Left ventricle myocardium inferior (tissue), 1 donor: Measurements from ENCODE around the gene ST7. TPM values are rescaled to one million over a fixed set of nuclear protein-coding genes. Genes with fewer than 3 reads are reported as not detected.

ENCODE experiments used
- DNase-seq: peaks from one replicate; pipeline ENCODE4 v3.0.0-alpha.2; 2020
- H3K27ac ChIP-seq: fragments of 200-600 bp; replicated peaks from 2 replicates; pipeline ENCODE4 v1.8.0; 2021
- H3K27me3 ChIP-seq: fragments of 200-600 bp; 2 replicates; pipeline ENCODE4 v1.8.0; 2021; ENCODE audit warnings: low read depth
- H3K36me3 ChIP-seq: fragments of 200-600 bp; 2 replicates; pipeline ENCODE4 v1.8.0; 2021
- H3K4me1 ChIP-seq: fragments of 200-600 bp; 2 replicates; pipeline ENCODE4 v1.8.0; 2021
- H3K4me3 ChIP-seq: fragments of 200-600 bp; 2 replicates; pipeline ENCODE4 v1.8.0; 2021; ENCODE audit warnings: mild to moderate bottlenecking, moderate library complexity
- H3K9me3 ChIP-seq: fragments of 200-600 bp; replicated peaks from 2 replicates; pipeline ENCODE4 v1.8.0; 2021
- CTCF ChIP-seq: fragments of 200-600 bp; IDR thresholded peaks from 2 replicates; pipeline ENCODE4 v1.8.0; 2021; ENCODE audit warnings: antibody characterized with exemption, mild to moderate bottlenecking, borderline replicate concordance
- intact Hi-C: fragments of 100-400 bp; cut with micrococcal nuclease; formaldehyde crosslinking; loops from one replicate; pipeline ENCODE4 v1.11.0; 2022
- long read RNA-seq: library from polyadenylated mRNA; unstranded; transcript quantifications from one replicate; pipeline ENCODE4 v2.0.0, GENCODE V29; 2021
- total RNA-seq: library from RNA; stranded (reverse); fragmentation: NEBNext Ultra II Directional; extraction: Animal tissue kit (Norgen Biotek cat#: 25700); gene quantifications from one replicate; pipeline ENCODE4 v1.2.1, GENCODE V29; 2021
- donor health status: DM: no; HTN: yes; CAD: no; lungs with severe emphysema.

ST7 gene
- 28.5 TPM for total RNA-seq
- long read RNA-seq, transcript ST7-202 (16 exons, 2,142 nt), result minor isoform, 6 of 30 reads
- long read RNA-seq, transcript ST7-208 (15 exons, 2,110 nt), result major isoform, 8 of 30 reads
- long read RNA-seq, partial matches to known transcripts, result 4 of 30 reads
- long read RNA-seq, other reads (novel, unspliced or antisense), result 11 of 30 reads

DNA sequence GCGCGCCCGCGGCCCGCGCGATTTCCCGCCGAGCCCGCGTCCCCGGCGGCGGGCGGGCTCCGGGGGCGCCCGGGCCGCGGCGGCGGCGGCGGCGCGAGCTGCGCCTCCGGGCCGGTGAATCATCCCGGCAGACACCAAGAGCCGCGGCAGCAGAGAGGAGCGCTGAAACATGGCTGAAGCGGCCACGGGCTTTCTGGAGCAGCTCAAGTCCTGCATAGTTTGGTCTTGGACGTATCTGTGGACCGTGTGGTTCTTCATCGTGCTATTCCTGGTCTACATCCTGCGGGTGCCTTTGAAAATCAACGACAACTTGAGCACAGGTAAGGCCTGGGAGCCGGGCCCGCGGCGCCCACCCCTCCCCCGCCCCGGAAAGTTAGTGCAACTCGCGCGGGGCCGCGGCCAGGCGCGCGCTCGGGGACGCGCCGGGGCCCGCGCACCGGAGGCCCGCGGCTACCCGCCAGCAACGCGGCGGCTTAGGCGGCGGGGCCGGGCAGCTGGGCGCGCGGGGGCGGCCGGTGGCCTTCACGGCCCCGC, at the start of gene ST7:
Gene ST7, plus strand, starts transcription at position 130 of the 534 bp plus-strand sequence. Its CDS starts 40 bp downstream, at position 170.
- intact Hi-C loops, result no loop called here
- H3K27ac ChIP-seq, result peak within 1 kb of the TSS; percentile 100
- TF ChIP-seq CTCF, result no peak
- DNase-seq, result peak; percentile 51
- H3K4me3 ChIP-seq, result peak within 1 kb of the TSS; percentile 92
- H3K27me3 ChIP-seq, result no peaks in the 10 kb centered on the region
- H3K36me3 ChIP-seq, result no peaks in the 10 kb centered on the region
- H3K9me3 ChIP-seq, result no peaks in the 10 kb centered on the region
- peaks cover 57% of the 10 kb centered on the region for H3K4me1 ChIP-seq

DNA sequence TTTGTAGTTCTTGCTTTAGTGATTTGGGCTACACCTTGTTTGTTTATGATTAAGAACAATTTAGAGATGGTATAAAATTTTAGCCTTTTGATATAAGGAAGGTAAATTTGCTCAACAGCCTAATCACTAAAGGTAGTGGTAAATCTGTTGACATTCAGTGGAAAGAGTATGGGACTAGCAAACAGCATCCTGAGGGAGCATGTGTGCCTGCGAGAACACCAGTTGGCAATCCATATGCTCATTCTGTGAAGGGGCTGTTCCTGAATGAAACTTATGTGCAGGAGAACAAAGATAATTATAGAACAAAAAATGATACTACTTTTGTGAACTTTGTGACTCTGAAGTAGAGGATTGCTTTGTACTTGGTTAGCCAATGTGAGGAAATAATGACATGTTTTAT, 46.9 kb upstream of the ST7 start:
- Histone ChIP-seq H3K36me3 (peaks cover 55% of the 10 kb centered on the region), H3K4me1 (peaks cover 41% of the 10 kb centered on the region), H3K4me3 (no peak overlapping the region), H3K27ac (no peak overlapping the region), H3K27me3 (no peaks in the 10 kb centered on the region), H3K9me3 (no peaks in the 10 kb centered on the region)
- intact Hi-C loops, result no loop called here
- TF ChIP-seq CTCF, result no peak
- DNase-seq, result no peak

DNA sequence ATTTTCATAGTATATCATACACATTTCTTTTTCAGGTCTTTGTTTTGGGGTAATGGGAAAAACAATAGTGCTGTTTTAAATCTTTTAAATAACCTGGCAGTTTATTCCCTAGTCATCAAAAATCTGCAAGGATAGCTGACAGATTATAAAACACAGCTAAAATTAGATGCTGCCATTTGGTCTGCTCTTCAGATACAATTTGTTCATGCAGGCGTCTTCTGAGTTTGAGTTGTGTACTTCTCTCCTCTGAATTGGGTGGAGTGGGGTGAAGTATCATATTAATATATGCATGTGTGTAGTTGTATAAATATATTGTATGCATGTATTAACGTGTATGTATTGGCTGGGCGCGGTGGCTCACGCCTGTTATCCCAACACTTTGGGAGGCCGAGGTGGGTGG, 42.9 kb upstream of the ST7 start:
- Histone ChIP-seq H3K4me3 (no peak overlapping the region), H3K9me3 (peaks cover 5% of the 10 kb centered on the region), H3K4me1 (peaks cover 47% of the 10 kb centered on the region), H3K27ac (peak overlapping the region; percentile 49), H3K36me3 (peaks cover 74% of the 10 kb centered on the region), H3K27me3 (no peaks in the 10 kb centered on the region)
- no peak for TF ChIP-seq CTCF
- intact Hi-C loops, result no loop called here
- DNase-seq, result no peak

DNA sequence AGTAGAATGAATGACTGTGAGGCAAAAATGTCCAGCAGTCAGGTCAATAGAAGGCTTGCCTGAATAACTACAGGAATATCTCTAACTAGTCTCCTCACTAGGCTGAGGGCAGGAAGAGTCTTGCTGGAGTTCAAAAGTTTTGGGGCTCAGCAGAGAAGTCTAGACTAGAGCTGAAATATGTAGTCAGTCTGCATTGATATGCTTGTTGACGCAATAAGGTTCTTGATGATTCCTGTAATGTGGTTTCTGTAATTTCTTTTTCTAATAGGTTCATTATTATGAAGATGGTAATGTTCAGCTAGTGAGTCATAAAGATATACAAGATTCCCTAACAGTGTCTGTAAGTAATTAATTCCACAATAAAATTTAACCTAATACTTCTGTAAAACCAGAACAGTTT, 41.5 kb upstream of the ST7 start:
- intact Hi-C loops, result no loop called here
- no peak for TF ChIP-seq CTCF
- Histone ChIP-seq H3K9me3 (peaks cover 5% of the 10 kb centered on the region), H3K4me1 (peaks cover 38% of the 10 kb centered on the region), H3K27me3 (no peaks in the 10 kb centered on the region), H3K4me3 (no peak overlapping the region), H3K27ac (peak overlapping the region; percentile 49), H3K36me3 (peaks cover 79% of the 10 kb centered on the region)
- no peak for DNase-seq

DNA sequence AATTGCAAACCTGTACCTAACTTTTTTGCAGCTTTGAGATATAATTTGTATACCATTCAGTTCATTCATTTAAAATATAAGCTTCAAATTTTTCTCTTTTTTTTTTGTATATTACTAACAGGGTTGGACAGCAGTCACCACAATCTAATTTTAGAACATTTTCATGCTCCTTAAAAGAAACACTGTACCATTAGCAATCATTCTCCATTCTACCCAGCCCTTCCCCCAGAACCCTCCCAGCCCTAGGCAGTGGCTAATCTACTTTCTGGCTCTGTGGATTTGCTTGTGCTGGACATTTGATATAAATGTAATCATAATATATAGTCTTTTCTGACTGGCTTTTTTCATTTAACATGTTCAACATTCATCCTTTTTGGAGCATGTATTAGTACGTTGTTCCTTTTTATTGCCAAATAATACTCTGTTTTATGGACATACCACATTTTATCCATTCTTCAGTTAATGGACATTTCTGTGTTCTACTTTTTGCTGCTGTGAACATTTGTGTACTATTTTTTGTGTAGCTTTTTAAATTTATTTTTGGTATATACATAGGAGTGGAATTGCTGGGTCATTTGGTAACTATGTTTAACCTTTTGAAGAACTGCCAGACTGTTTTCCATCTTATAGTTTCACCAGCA, 40.9 kb upstream of the ST7 start:
- Histone ChIP-seq H3K27ac (peak overlapping the region; percentile 49), H3K4me1 (peaks cover 38% of the 10 kb centered on the region), H3K4me3 (no peak overlapping the region), H3K9me3 (peaks cover 5% of the 10 kb centered on the region), H3K27me3 (no peaks in the 10 kb centered on the region), H3K36me3 (peaks cover 83% of the 10 kb centered on the region)
- no peak for TF ChIP-seq CTCF
- intact Hi-C loops, result no loop called here
- DNase-seq, result no peak
